Panc1 (cell line): ENCODE results near the gene ATG4B. TPM values are rescaled to one million over a fixed set of nuclear protein-coding genes. Genes with fewer than 3 reads are reported as not detected.

Experiments
- ATAC-seq: fragments of 200-7000 bp; cut with Tn5 transposase; 2 replicates; pipeline ENCODE4 v1.9.1; 2020; ENCODE audit warnings: mild to moderate bottlenecking, moderate library complexity
- BruUV-seq: library from RNA; stranded (reverse); fragments of 400-500 nt; replicated peaks from 2 replicates; lab custom pipeline; 2021; lab: Mats Ljungman, UMichigan
- CTCF ChIA-PET: fragments of 300-600 bp; sonication (Branson Sonifier 250); formaldehyde crosslinking; loops from one replicate; lab custom pipeline; 2022; ENCODE audit warnings: antibody characterized with exemption; lab: Charles Lee
- POLR2A ChIA-PET: fragments of 300-600 bp; sonication (Branson Sonifier 250); formaldehyde crosslinking; loops from one replicate; lab custom pipeline; 2022; ENCODE audit warnings: antibody characterized with exemption; lab: Charles Lee
- DNase-seq: peaks from one replicate; pipeline ENCODE4 v3.0.0-alpha.2; 2010; ENCODE audit warnings: low read depth, low spot score
- H3K27ac ChIP-seq: 2 replicates; pipeline ENCODE4 v1.5.1; 2011; ENCODE audit warnings: mild to moderate bottlenecking, low read length, inconsistent platforms
- H3K27me3 ChIP-seq: fragments of 200-500 bp; sonication (Bioruptor generic); 2 replicates; pipeline ENCODE4 v1.6.0; 2014; ENCODE audit warnings: low read length, inconsistent platforms; ENCODE audit not compliant: control insufficient read depth, insufficient read depth
- H3K36me3 ChIP-seq: fragments of 200-500 bp; sonication (Bioruptor generic); 2 replicates; pipeline ENCODE4 v1.5.1; 2014; ENCODE audit warnings: inconsistent platforms, mild to moderate bottlenecking, low read length, moderate library complexity; ENCODE audit not compliant: control insufficient read depth, insufficient read depth
- H3K4me1 ChIP-seq: 2 replicates; pipeline ENCODE4 v1.5.1; 2011; ENCODE audit warnings: inconsistent platforms, mild to moderate bottlenecking, low read length, moderate library complexity; ENCODE audit not compliant: control insufficient read depth, insufficient read depth
- H3K4me3 ChIP-seq, 2 experiments: 2 replicates each; pipeline ENCODE4 v1.5.1; 2011 to 2012; ENCODE audit warnings: low read depth in 2 of 2, low read length in 2 of 2, mild to moderate bottlenecking in 2 of 2, inconsistent platforms in 1 of 2, moderate library complexity in 1 of 2
- H3K9me3 ChIP-seq: fragments of 200-500 bp; sonication (Bioruptor generic); 2 replicates; pipeline ENCODE4 v1.5.1; 2014; ENCODE audit warnings: low read depth, mild to moderate bottlenecking, inconsistent platforms, low read length, moderate library complexity; ENCODE audit not compliant: control insufficient read depth, insufficient read depth
- POLR2AphosphoS5 ChIP-seq: IDR thresholded peaks from 2 replicates; pipeline ENCODE4 v1.6.1; 2012; ENCODE audit warnings: mild to moderate bottlenecking, low read depth, low read length, moderate library complexity
- SIN3A ChIP-seq: IDR thresholded peaks from 2 replicates; pipeline ENCODE4 v1.6.1; 2012; ENCODE audit warnings: low read depth, mild to moderate bottlenecking, low read length, moderate library complexity, borderline replicate concordance; ENCODE audit not compliant: insufficient read depth
- TCF7L2 ChIP-seq: IDR thresholded peaks from 2 replicates; pipeline ENCODE4 v1.6.1; 2011; ENCODE audit warnings: mild to moderate bottlenecking, low read depth, low read length, inconsistent platforms
- in situ Hi-C: cut with HindIII; loops from 2 replicates; pipeline ENCODE4 v1.10.0; 2016; ENCODE audit warnings: low sequenced_read_pairs, low pct_unique_long_range_greater_than_20kb
- intact Hi-C: fragments of 100-400 bp; cut with micrococcal nuclease; formaldehyde crosslinking; loops from one replicate; pipeline ENCODE4 v1.10.0; 2022; ENCODE audit not compliant: unreplicated experiment
- total RNA-seq: library from RNA; stranded (reverse); gene quantifications from one replicate; pipeline ENCODE4 v1.2.1, GENCODE V29; 2021; ENCODE audit not compliant: unreplicated experiment
- TF ChIP-seq, protein P1 (sequence below), 2 experiments: IDR thresholded peaks; 2 replicates each; pipeline ENCODE4 v1.6.1; 2011 to 2012; ENCODE audit warnings: low read depth in 2 of 2, control low read depth in 1 of 2, low read length in 1 of 2, mild to moderate bottlenecking in 1 of 2, moderate library complexity in 1 of 2; ENCODE audit not compliant: insufficient read depth in 1 of 2
- TF ChIP-seq, protein P2 (sequence below): fragments of 450-650 bp; IDR thresholded peaks from 2 replicates; pipeline ENCODE4 v1.5.1; 2017; ENCODE audit warnings: mild to moderate bottlenecking

ATG4B gene
- total RNA-seq, 1 experiment from 2014 or later = 84.2 TPM

DNA sequence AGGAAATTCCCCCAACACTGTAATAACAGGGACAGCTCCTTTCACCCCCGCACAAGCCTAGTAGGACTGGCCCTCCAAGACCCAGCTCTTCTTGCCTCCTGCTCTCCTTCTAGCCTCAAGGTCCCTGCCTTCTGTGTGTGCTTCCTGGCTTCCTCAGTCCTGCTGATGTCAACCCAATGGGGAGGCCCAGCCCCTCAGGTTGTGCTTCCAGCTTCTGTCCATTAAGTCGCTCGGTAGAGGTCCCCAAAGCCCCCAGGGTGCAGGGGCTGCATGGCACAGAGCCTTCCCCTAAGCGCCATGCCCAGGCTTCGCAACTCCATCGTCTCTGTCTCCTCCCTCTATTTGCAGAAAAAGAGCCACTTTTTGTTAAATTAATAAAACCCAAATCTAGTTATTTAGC lies 39.9 kb upstream of the ATG4B start:
- TF ChIP-seq, protein P1, sequence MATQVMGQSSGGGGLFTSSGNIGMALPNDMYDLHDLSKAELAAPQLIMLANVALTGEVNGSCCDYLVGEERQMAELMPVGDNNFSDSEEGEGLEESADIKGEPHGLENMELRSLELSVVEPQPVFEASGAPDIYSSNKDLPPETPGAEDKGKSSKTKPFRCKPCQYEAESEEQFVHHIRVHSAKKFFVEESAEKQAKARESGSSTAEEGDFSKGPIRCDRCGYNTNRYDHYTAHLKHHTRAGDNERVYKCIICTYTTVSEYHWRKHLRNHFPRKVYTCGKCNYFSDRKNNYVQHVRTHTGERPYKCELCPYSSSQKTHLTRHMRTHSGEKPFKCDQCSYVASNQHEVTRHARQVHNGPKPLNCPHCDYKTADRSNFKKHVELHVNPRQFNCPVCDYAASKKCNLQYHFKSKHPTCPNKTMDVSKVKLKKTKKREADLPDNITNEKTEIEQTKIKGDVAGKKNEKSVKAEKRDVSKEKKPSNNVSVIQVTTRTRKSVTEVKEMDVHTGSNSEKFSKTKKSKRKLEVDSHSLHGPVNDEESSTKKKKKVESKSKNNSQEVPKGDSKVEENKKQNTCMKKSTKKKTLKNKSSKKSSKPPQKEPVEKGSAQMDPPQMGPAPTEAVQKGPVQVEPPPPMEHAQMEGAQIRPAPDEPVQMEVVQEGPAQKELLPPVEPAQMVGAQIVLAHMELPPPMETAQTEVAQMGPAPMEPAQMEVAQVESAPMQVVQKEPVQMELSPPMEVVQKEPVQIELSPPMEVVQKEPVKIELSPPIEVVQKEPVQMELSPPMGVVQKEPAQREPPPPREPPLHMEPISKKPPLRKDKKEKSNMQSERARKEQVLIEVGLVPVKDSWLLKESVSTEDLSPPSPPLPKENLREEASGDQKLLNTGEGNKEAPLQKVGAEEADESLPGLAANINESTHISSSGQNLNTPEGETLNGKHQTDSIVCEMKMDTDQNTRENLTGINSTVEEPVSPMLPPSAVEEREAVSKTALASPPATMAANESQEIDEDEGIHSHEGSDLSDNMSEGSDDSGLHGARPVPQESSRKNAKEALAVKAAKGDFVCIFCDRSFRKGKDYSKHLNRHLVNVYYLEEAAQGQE (IDR thresholded peaks at IDR 0.05; ENCODE audit: insufficient read depth in 1 of 2, low read depth in 2 of 2, low read length in 1 of 2) = no peak
- TF ChIP-seq TCF7L2 = no peak
- TF ChIP-seq, protein P2, sequence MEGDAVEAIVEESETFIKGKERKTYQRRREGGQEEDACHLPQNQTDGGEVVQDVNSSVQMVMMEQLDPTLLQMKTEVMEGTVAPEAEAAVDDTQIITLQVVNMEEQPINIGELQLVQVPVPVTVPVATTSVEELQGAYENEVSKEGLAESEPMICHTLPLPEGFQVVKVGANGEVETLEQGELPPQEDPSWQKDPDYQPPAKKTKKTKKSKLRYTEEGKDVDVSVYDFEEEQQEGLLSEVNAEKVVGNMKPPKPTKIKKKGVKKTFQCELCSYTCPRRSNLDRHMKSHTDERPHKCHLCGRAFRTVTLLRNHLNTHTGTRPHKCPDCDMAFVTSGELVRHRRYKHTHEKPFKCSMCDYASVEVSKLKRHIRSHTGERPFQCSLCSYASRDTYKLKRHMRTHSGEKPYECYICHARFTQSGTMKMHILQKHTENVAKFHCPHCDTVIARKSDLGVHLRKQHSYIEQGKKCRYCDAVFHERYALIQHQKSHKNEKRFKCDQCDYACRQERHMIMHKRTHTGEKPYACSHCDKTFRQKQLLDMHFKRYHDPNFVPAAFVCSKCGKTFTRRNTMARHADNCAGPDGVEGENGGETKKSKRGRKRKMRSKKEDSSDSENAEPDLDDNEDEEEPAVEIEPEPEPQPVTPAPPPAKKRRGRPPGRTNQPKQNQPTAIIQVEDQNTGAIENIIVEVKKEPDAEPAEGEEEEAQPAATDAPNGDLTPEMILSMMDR = no peak
- TF ChIP-seq SIN3A = no peak
- no peak for TF ChIP-seq POLR2AphosphoS5
- POLR2A ChIA-PET = interaction anchor here (0.6 kb wide), 1 partner anchor 8 kb away, joined by 3 read pairs; no protein-coding TSS in a partner anchor
- CTCF ChIA-PET = interaction anchor here (0.6 kb wide), 1 partner anchor 34 kb away, joined by 5 read pairs; no protein-coding TSS in a partner anchor
- Histone ChIP-seq H3K4me3 (no peak overlapping the region), H3K9me3 (no peaks in the 10 kb centered on the region), H3K4me1 (no peaks in the 10 kb centered on the region), H3K36me3 (peaks cover 3% of the 10 kb centered on the region; the same call in 1 of the 2 replicates), H3K27me3 (no peaks in the 10 kb centered on the region), H3K27ac (no peak overlapping the region)
- intact Hi-C loops = no loop called here
- DNase-seq = no peak
- no peak for ATAC-seq
- in situ Hi-C loops = no loop called here
- BruUV-seq = TSS peak; percentile 59

DNA sequence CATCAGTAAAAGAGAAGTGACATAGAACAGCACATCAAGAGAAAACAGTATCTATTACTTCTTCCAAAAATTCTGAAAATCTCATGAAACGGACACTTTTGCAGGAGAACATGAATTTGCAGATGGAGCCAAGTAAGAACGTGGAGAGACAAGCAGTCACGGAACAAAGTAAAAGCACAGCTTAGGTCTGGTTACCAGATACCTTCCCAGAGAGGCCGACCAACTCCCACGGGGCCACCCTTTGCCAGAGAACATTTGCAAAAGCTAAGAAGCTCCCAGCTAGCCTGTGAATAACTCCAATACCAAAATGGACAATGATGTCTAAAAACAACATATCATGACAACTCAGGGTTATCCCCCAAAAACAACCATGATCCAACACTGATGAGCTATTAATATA lies 39.4 kb upstream of the ATG4B start:
- Histone ChIP-seq H3K36me3 (peaks cover 3% of the 10 kb centered on the region; the same call in 1 of the 2 replicates), H3K4me3 (no peak overlapping the region), H3K27ac (no peak overlapping the region), H3K9me3 (no peaks in the 10 kb centered on the region), H3K27me3 (no peaks in the 10 kb centered on the region), H3K4me1 (no peaks in the 10 kb centered on the region)
- intact Hi-C loops = no loop called here
- DNase-seq (no peak), ATAC-seq (no peak)
- BruUV-seq = no TSS peak
- in situ Hi-C loops = no loop called here
- ChIA-PET CTCF (no interaction called here), POLR2A (interaction anchor here (0.6 kb wide), 1 partner anchor 8 kb away, joined by 3 read pairs; no protein-coding TSS in a partner anchor)
- TF ChIP-seq, protein P2 = no peak
- TF ChIP-seq, protein P1 (IDR thresholded peaks at IDR 0.05; ENCODE audit: insufficient read depth in 1 of 2, low read depth in 2 of 2, low read length in 1 of 2) = no peak
- no peak for TF ChIP-seq TCF7L2
- TF ChIP-seq SIN3A = no peak
- TF ChIP-seq POLR2AphosphoS5 = no peak
